A673 (cell line): ENCODE data around the gene NUBPL.

Source experiments
- EZH2 ChIP-seq: fragments of 200-600 bp; sonication (generic); IDR thresholded peaks from 2 replicates; pipeline ENCODE4 v1.6.1; 2017; ENCODE audit warnings: borderline replicate concordance, low read depth, mild to moderate bottlenecking, mixed read lengths, antibody characterized with exemption, low read length; ENCODE audit not compliant: poor library complexity, severe bottlenecking
- TF ChIP-seq, protein P1 (sequence below): fragments of 300-800, 200-600 bp; sonication (generic); conservative IDR thresholded peaks from 2 replicates; pipeline ENCODE4 v1.5.1; 2017; ENCODE audit warnings: low read depth, mild to moderate bottlenecking, antibody characterized with exemption, low read length, moderate library complexity, mixed read lengths

DNA sequence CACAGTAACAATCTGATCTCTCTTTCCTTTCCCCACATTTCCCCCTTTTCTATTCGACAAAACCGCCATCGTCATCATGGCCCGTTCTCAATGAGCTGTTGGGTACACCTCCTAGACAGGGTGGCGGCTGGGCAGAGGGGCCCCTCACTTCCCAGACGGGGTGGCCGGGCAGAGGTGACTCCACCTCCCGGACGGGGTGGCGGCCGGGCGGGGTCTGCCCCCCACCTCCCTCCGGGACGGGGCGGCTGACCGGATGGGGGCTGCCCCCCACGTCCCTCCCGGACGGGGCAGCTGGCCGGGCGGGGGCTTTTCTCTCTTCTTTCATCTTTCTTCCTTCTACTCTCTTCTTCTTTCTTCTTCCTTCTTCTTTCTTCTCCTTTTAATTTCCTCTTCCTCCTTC lies 1.3 kb upstream of the NUBPL start:
- TF ChIP-seq, protein P1, sequence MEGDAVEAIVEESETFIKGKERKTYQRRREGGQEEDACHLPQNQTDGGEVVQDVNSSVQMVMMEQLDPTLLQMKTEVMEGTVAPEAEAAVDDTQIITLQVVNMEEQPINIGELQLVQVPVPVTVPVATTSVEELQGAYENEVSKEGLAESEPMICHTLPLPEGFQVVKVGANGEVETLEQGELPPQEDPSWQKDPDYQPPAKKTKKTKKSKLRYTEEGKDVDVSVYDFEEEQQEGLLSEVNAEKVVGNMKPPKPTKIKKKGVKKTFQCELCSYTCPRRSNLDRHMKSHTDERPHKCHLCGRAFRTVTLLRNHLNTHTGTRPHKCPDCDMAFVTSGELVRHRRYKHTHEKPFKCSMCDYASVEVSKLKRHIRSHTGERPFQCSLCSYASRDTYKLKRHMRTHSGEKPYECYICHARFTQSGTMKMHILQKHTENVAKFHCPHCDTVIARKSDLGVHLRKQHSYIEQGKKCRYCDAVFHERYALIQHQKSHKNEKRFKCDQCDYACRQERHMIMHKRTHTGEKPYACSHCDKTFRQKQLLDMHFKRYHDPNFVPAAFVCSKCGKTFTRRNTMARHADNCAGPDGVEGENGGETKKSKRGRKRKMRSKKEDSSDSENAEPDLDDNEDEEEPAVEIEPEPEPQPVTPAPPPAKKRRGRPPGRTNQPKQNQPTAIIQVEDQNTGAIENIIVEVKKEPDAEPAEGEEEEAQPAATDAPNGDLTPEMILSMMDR: no peak
- no peak for TF ChIP-seq EZH2
